WTC11 (cell line): ENCODE results near the gene NSD1. TPM values are rescaled to one million over a fixed set of nuclear protein-coding genes. Genes with fewer than 3 reads are reported as not detected.

Source experiments
- ATAC-seq: fragments of 200-7000 bp; cut with Tn5 transposase; 2 replicates; pipeline ENCODE4 v1.10.0; 2021; ENCODE audit warnings: mild to moderate bottlenecking, moderate library complexity
- CTCF ChIA-PET: fragments of 300-600 bp; sonication (Branson Sonifier 250); formaldehyde crosslinking; loops from one replicate; lab custom pipeline; 2021; ENCODE audit warnings: antibody characterized with exemption; lab: Charles Lee
- POLR2A ChIA-PET: fragments of 350-600 bp; sonication (Branson Sonifier 250); formaldehyde crosslinking; loops from one replicate; lab custom pipeline; 2021; ENCODE audit warnings: antibody characterized with exemption; lab: Charles Lee
- DNase-seq: peaks from one replicate; pipeline ENCODE4 v3.0.0; 2021; ENCODE audit warnings: low spot score
- H3K27ac Mint-ChIP-seq: 2 replicates; pipeline ENCODE4 v1.8.0; 2021; ENCODE audit warnings: mixed read lengths
- H3K27me3 Mint-ChIP-seq: 2 replicates; pipeline ENCODE4 v1.8.0; 2021; ENCODE audit warnings: low read depth, mild to moderate bottlenecking, moderate library complexity, mixed read lengths
- H3K36me3 Mint-ChIP-seq: 2 replicates; pipeline ENCODE4 v1.8.0; 2021; ENCODE audit warnings: mixed read lengths
- H3K4me1 Mint-ChIP-seq: 2 replicates; pipeline ENCODE4 v1.8.0; 2022; ENCODE audit warnings: mixed read lengths
- H3K4me3 Mint-ChIP-seq: 2 replicates; pipeline ENCODE4 v1.8.0; 2021; ENCODE audit warnings: mild to moderate bottlenecking, moderate library complexity, mixed read lengths
- H3K9me3 Mint-ChIP-seq: 2 replicates; pipeline ENCODE4 v1.8.0; 2021; ENCODE audit warnings: mixed read lengths
- ATF2 ChIP-seq: sonication (generic); formaldehyde crosslinking; IDR thresholded peaks from 2 replicates; pipeline ENCODE4 v1.8.1; 2022; ENCODE audit warnings: low read depth, missing genetic modification reagents, borderline replicate concordance
- CDX4 ChIP-seq: fragments of 250-450 bp; sonication (Bioruptor Pico); IDR thresholded peaks from 2 replicates; pipeline ENCODE4 v1.9.0; 2021; ENCODE audit warnings: moderate library complexity, mild to moderate bottlenecking, inconsistent platforms, borderline replicate concordance
- E2F5 ChIP-seq: sonication (generic); formaldehyde crosslinking; IDR thresholded peaks from 2 replicates; pipeline ENCODE4 v1.8.1; 2022; ENCODE audit warnings: mild to moderate bottlenecking, moderate library complexity, missing genetic modification reagents
- ELF4 ChIP-seq: sonication (generic); formaldehyde crosslinking; IDR thresholded peaks from 2 replicates; pipeline ENCODE4 v1.8.1; 2022; ENCODE audit warnings: low read depth, mild to moderate bottlenecking, moderate library complexity, missing genetic modification reagents
- GABPB1 ChIP-seq: sonication (generic); formaldehyde crosslinking; IDR thresholded peaks from 2 replicates; pipeline ENCODE4 v1.8.1; 2023; ENCODE audit warnings: mild to moderate bottlenecking, missing genetic modification reagents
- KAT7 ChIP-seq: sonication (generic); formaldehyde crosslinking; IDR thresholded peaks from 2 replicates; pipeline ENCODE4 v1.8.1; 2023; ENCODE audit warnings: missing genetic modification reagents, mild to moderate bottlenecking, borderline replicate concordance
- MYBL2 ChIP-seq: sonication (generic); formaldehyde crosslinking; IDR thresholded peaks from 2 replicates; pipeline ENCODE4 v1.8.1; 2023; ENCODE audit warnings: mild to moderate bottlenecking, moderate library complexity, missing genetic modification reagents
- NFATC4 ChIP-seq: fragments of 250-450 bp; sonication (Bioruptor Pico); IDR thresholded peaks from 2 replicates; pipeline ENCODE4 v1.9.0; 2021; ENCODE audit warnings: mild to moderate bottlenecking
- NR2C2 ChIP-seq: sonication (generic); formaldehyde crosslinking; IDR thresholded peaks from 2 replicates; pipeline ENCODE4 v1.8.0; 2022; ENCODE audit warnings: mild to moderate bottlenecking, missing genetic modification reagents
- SMAD4 ChIP-seq: sonication (generic); formaldehyde crosslinking; IDR thresholded peaks from 2 replicates; pipeline ENCODE4 v1.8.0; 2022; ENCODE audit warnings: mild to moderate bottlenecking, missing genetic modification reagents
- TEAD1 ChIP-seq: sonication (generic); formaldehyde crosslinking; IDR thresholded peaks from 2 replicates; pipeline ENCODE4 v1.8.0; 2022; ENCODE audit warnings: mild to moderate bottlenecking, missing genetic modification reagents
- ZBTB21 ChIP-seq: sonication (generic); formaldehyde crosslinking; IDR thresholded peaks from 2 replicates; pipeline ENCODE4 v1.8.1; 2023; ENCODE audit warnings: mild to moderate bottlenecking, missing genetic modification reagents, borderline replicate concordance
- ZBTB43 ChIP-seq: sonication (generic); formaldehyde crosslinking; IDR thresholded peaks from 2 replicates; pipeline ENCODE4 v1.8.1; 2023; ENCODE audit warnings: mild to moderate bottlenecking, missing genetic modification reagents
- ZNF121 ChIP-seq: sonication (generic); formaldehyde crosslinking; IDR thresholded peaks from 2 replicates; pipeline ENCODE4 v1.8.0; 2023; ENCODE audit warnings: missing genetic modification reagents
- ZNF232 ChIP-seq: sonication (generic); formaldehyde crosslinking; IDR thresholded peaks from 2 replicates; pipeline ENCODE4 v1.8.0; 2022; ENCODE audit warnings: mild to moderate bottlenecking, missing genetic modification reagents
- ZNF425 ChIP-seq: fragments of 250-450 bp; sonication (Bioruptor Pico); conservative IDR thresholded peaks from 2 replicates; pipeline ENCODE4 v1.9.0; 2021; ENCODE audit warnings: mild to moderate bottlenecking
- total RNA-seq: library from RNA; stranded (reverse); gene quantifications from 3 replicates; pipeline ENCODE4 v1.2.3, GENCODE V29; 2021

Gene NSD1
- total RNA-seq, 1 experiment from 2014 or later: 148 TPM

GRCh38 chr5:177116631-177117373, 16.8 kb upstream of the NSD1 start (continued):
- TF ChIP-seq E2F5 (CRISPR knock-in tag): peak; percentile 83
- TF ChIP-seq, all 79 proteins: peak for 48

GRCh38 chr5:177117441-177118045, 16.0 kb upstream of the NSD1 start:
- Mint-ChIP-seq H3K4me3 (no peak overlapping the region), H3K36me3 (no peaks in the 10 kb centered on the region), H3K9me3 (peaks cover 2% of the 10 kb centered on the region), H3K27me3 (peaks cover 19% of the 10 kb centered on the region), H3K4me1 (peaks cover 11% of the 10 kb centered on the region), H3K27ac (no peak overlapping the region)
- TF ChIP-seq ELF4 (CRISPR knock-in tag) (no peak), ZNF232 (CRISPR knock-in tag) (no peak), SMAD4 (no peak)
- no peak for ATAC-seq
- CTCF ChIA-PET: interaction anchor here (0.6 to 0.7 kb wide), 2 partner anchors 31 to 151 kb away, joined by 3 read pairs; partner anchors contain the start of gene FGFR4
- no peak for DNase-seq
- POLR2A ChIA-PET: interaction anchor here (1.5 kb wide), 1 partner anchor 15 kb away, joined by 5 read pairs; no protein-coding TSS in a partner anchor

GRCh38 chr5:177122566-177122965, 11.0 kb upstream of the NSD1 start:
- H3K4me3 Mint-ChIP-seq: no peak overlapping the region
- TF ChIP-seq MYBL2 (CRISPR knock-in tag) (no peak), ATF2 (CRISPR knock-in tag) (no peak), GABPB1 (CRISPR knock-in tag) (no peak), KAT7 (CRISPR knock-in tag) (no peak), ZBTB43 (CRISPR knock-in tag) (no peak), NFATC4 (no peak), ZNF121 (CRISPR knock-in tag) (no peak), NR2C2 (CRISPR knock-in tag) (no peak), ZBTB21 (CRISPR knock-in tag) (no peak), TEAD1 (no peak), ZNF425 (CRISPR knock-in tag) (no peak), CDX4 (CRISPR knock-in tag) (no peak)
- ATAC-seq: no peak
- no peak for DNase-seq
- peaks cover 6% of the 10 kb centered on the region for H3K9me3 Mint-ChIP-seq
- POLR2A ChIA-PET: no interaction called here
- peaks cover 11% of the 10 kb centered on the region for H3K4me1 Mint-ChIP-seq
- 0 out of 2 replicates have a peak overlapping the region, but pooled peaks have one; percentile 13 for H3K27ac Mint-ChIP-seq
- H3K27me3 Mint-ChIP-seq: peaks cover 12% of the 10 kb centered on the region; the same call in 1 of the 2 replicates
- CTCF ChIA-PET: interaction anchor here (0.9 to 1.3 kb wide), 2 partner anchors 9 to 10 kb away, joined by 3 read pairs; no protein-coding TSS in a partner anchor
- H3K36me3 Mint-ChIP-seq: no peaks in the 10 kb centered on the region
